Neural progenitor cell (in vitro differentiated cells): Measurements from ENCODE around the gene MRPL51. TPM values are rescaled to one million over a fixed set of nuclear protein-coding genes. Genes with fewer than 3 reads are reported as not detected.

Experiments used
- DNase-seq: peaks from one replicate; pipeline ENCODE4 v3.0.0-alpha.2; 2016; ENCODE audit warnings: low spot score
- H2AFZ ChIP-seq: fragments of 200-600 bp; sonication (generic); replicated peaks from 2 replicates; pipeline ENCODE4 v1.6.1; 2016; ENCODE audit warnings: antibody characterized with exemption
- H3F3A ChIP-seq: fragments of 200-600 bp; sonication (generic); 2 replicates; pipeline ENCODE4 v1.6.1; 2016; ENCODE audit warnings: antibody characterized with exemption, low read depth
- H3K27ac ChIP-seq: fragments of 200-600 bp; sonication (generic); 2 replicates; pipeline ENCODE4 v1.5.1; 2016; ENCODE audit warnings: mild to moderate bottlenecking
- H3K27me3 ChIP-seq: fragments of 200-600 bp; sonication (generic); 2 replicates; pipeline ENCODE4 v1.6.1; 2016; ENCODE audit warnings: mild to moderate bottlenecking, moderate library complexity
- H3K36me3 ChIP-seq: fragments of 200-600 bp; sonication (generic); 2 replicates; pipeline ENCODE4 v1.5.1; 2016
- H3K4me1 ChIP-seq: fragments of 200-600 bp; sonication (generic); 2 replicates; pipeline ENCODE4 v1.6.1; 2016; ENCODE audit warnings: mixed run types
- H3K4me2 ChIP-seq: fragments of 200-600 bp; sonication (generic); 2 replicates; pipeline ENCODE4 v1.6.1; 2016
- H3K4me3 ChIP-seq: fragments of 200-600 bp; sonication (generic); 2 replicates; pipeline ENCODE4 v1.5.1; 2016
- H3K79me2 ChIP-seq: fragments of 200-600 bp; sonication (generic); 2 replicates; pipeline ENCODE4 v1.6.1; 2016; ENCODE audit warnings: low read depth
- H3K9ac ChIP-seq: fragments of 200-600 bp; sonication (generic); 2 replicates; pipeline ENCODE4 v1.6.1; 2016
- H3K9me3 ChIP-seq: fragments of 200-600 bp; sonication (generic); 2 replicates; pipeline ENCODE4 v1.5.1; 2016; ENCODE audit warnings: low read depth
- H4K20me1 ChIP-seq: fragments of 200-600 bp; sonication (generic); 2 replicates; pipeline ENCODE4 v1.6.1; 2016; ENCODE audit warnings: low read depth
- H3K27ac Mint-ChIP-seq: 3 replicates; pipeline ENCODE4 v1.8.0; 2021; ENCODE audit warnings: mixed read lengths
- H3K27me3 Mint-ChIP-seq: 2 replicates; pipeline ENCODE4 v1.8.0; 2022; ENCODE audit warnings: low read depth, mild to moderate bottlenecking, inconsistent platforms, moderate library complexity, mixed read lengths; ENCODE audit not compliant: insufficient read depth
- H3K36me3 Mint-ChIP-seq: 3 replicates; pipeline ENCODE4 v1.8.0; 2021; ENCODE audit warnings: mixed read lengths
- H3K4me1 Mint-ChIP-seq: 3 replicates; pipeline ENCODE4 v1.8.0; 2021; ENCODE audit warnings: mixed read lengths
- H3K4me3 Mint-ChIP-seq: 3 replicates; pipeline ENCODE4 v1.8.0; 2021; ENCODE audit warnings: mild to moderate bottlenecking, moderate library complexity, mixed read lengths
- H3K9me3 Mint-ChIP-seq: 3 replicates; pipeline ENCODE4 v1.8.0; 2020; ENCODE audit warnings: mixed read lengths
- CTCF ChIP-seq: fragments of 200-600 bp; sonication (generic); IDR thresholded peaks from 2 replicates; pipeline ENCODE4 v1.5.1; 2017; ENCODE audit warnings: antibody characterized with exemption, mild to moderate bottlenecking
- EZH2 ChIP-seq: fragments of 200-600 bp; sonication (generic); IDR thresholded peaks from 2 replicates; pipeline ENCODE4 v1.6.1; 2017; ENCODE audit warnings: antibody characterized with exemption, mild to moderate bottlenecking, moderate library complexity
- EZH2phosphoT487 ChIP-seq: fragments of 200-600 bp; sonication (generic); IDR thresholded peaks from 2 replicates; pipeline ENCODE4 v1.6.1; 2017; ENCODE audit warnings: antibody characterized with exemption
- total RNA-seq: library from RNA; depleted of rRNA; stranded (reverse); fragments of >200 nt; gene quantifications from 2 replicates; pipeline ENCODE4 v1.2.3, GENCODE V29; 2015; ENCODE audit warnings: low replicate concordance

The MRPL51 gene
- total RNA-seq, 1 donor from 2014 or later = 143 TPM

- H4K20me1 ChIP-seq = no peaks in the 10 kb centered on the region
- no peak overlapping the region for H3K9ac ChIP-seq
- no peak overlapping the region for H2AFZ ChIP-seq
- peaks cover 3% of the 10 kb centered on the region for H3K4me1 Mint-ChIP-seq
- H3K4me3 ChIP-seq = no peak overlapping the region
- H3K9me3 Mint-ChIP-seq = no peaks in the 10 kb centered on the region
- H3K36me3 ChIP-seq = no peaks in the 10 kb centered on the region
- H3K79me2 ChIP-seq = no peaks in the 10 kb centered on the region
- H3K36me3 Mint-ChIP-seq = peaks cover 11% of the 10 kb centered on the region
- no peak overlapping the region for H3K4me3 Mint-ChIP-seq
- peaks cover 4% of the 10 kb centered on the region for H3K27me3 Mint-ChIP-seq
- DNase-seq = no peak
- H3K9me3 ChIP-seq = no peaks in the 10 kb centered on the region
- H3K4me2 ChIP-seq = no peak overlapping the region
- H3K4me1 ChIP-seq = no peaks in the 10 kb centered on the region
- no peak for TF ChIP-seq EZH2phosphoT487
- TF ChIP-seq EZH2 = no peak
- no peak for TF ChIP-seq CTCF
- no peaks in the 10 kb centered on the region for H3K27me3 ChIP-seq
- H3K27ac ChIP-seq = no peak overlapping the region
- no peak overlapping the region for H3K27ac Mint-ChIP-seq
- H3F3A ChIP-seq = peaks cover 7% of the 10 kb centered on the region
These were observed 29.8 kb downstream of the MRPL51 start for GRCh38 chr12:6463216-6463615.

GRCh38 chr12:6462234-6462995 lies 30.6 kb downstream of the MRPL51 start:
- peaks cover 3% of the 10 kb centered on the region for H3K4me1 Mint-ChIP-seq
- no peaks in the 10 kb centered on the region for H4K20me1 ChIP-seq

GRCh38 chr12:6461401-6462233 lies 31.4 kb downstream of the MRPL51 start:
- no peak overlapping the region for H2AFZ ChIP-seq
- no peak overlapping the region for H3K27ac ChIP-seq
- no peaks in the 10 kb centered on the region for H4K20me1 ChIP-seq
- H3K27ac Mint-ChIP-seq = peak overlapping the region; percentile 43
- H3F3A ChIP-seq = peaks cover 7% of the 10 kb centered on the region
- H3K9me3 Mint-ChIP-seq = no peaks in the 10 kb centered on the region
- TF ChIP-seq CTCF (no peak), EZH2 (no peak), EZH2phosphoT487 (no peak)
- H3K9me3 ChIP-seq = no peaks in the 10 kb centered on the region
- H3K9ac ChIP-seq = no peak overlapping the region
- H3K4me3 ChIP-seq = no peak overlapping the region
- H3K4me3 Mint-ChIP-seq = no peak overlapping the region
- H3K36me3 ChIP-seq = no peaks in the 10 kb centered on the region
- H3K4me2 ChIP-seq = no peak overlapping the region
- peaks cover 4% of the 10 kb centered on the region for H3K27me3 Mint-ChIP-seq
- no peaks in the 10 kb centered on the region for H3K4me1 ChIP-seq
- no peak for DNase-seq
- no peaks in the 10 kb centered on the region for H3K79me2 ChIP-seq
- no peaks in the 10 kb centered on the region for H3K27me3 ChIP-seq
- H3K36me3 Mint-ChIP-seq = peaks cover 11% of the 10 kb centered on the region
- peaks cover 3% of the 10 kb centered on the region for H3K4me1 Mint-ChIP-seq

More at GRCh38 chr12:6462234-6462995, 30.6 kb downstream of the MRPL51 start:
- Histone ChIP-seq H3F3A (peaks cover 7% of the 10 kb centered on the region), H3K27ac (no peak overlapping the region), H3K27me3 (no peaks in the 10 kb centered on the region), H2AFZ (no peak overlapping the region), H3K9me3 (no peaks in the 10 kb centered on the region), H3K36me3 (no peaks in the 10 kb centered on the region), H3K4me1 (no peaks in the 10 kb centered on the region), H3K9ac (no peak overlapping the region), H3K4me3 (no peak overlapping the region), H3K4me2 (no peak overlapping the region), H3K79me2 (no peaks in the 10 kb centered on the region)
- TF ChIP-seq EZH2phosphoT487 (no peak), CTCF (no peak)
- no peak for DNase-seq
- Mint-ChIP-seq H3K9me3 (no peaks in the 10 kb centered on the region), H3K4me3 (no peak overlapping the region), H3K27ac (peak overlapping the region; percentile 43), H3K27me3 (peaks cover 4% of the 10 kb centered on the region), H3K36me3 (peaks cover 11% of the 10 kb centered on the region)
